ENCODE data around the gene FLNB.
"Not testable (repeated sequence)": the region's sequence is repeated elsewhere in the genome, so short reads cannot be mapped to it uniquely, and the experiment has no call there.

FLNB gene

GRCh38 chr3:58200846-58201355 lies 192.7 kb downstream of the FLNB start:
- TF ChIP-seq ZNF404 (tag by site-specific recombination; IDR thresholded peaks at IDR 0.05) (no peak), ZNF692 (tag by site-specific recombination; IDR thresholded peaks at IDR 0.05) (no peak), ZNF449 (tag by site-specific recombination; IDR thresholded peaks at IDR 0.05) (no peak), ZNF174 (tag by site-specific recombination; IDR thresholded peaks at IDR 0.05) (no peak), ZNF350 (tag by site-specific recombination; IDR thresholded peaks at IDR 0.05) (no peak), ZNF324 (tag by site-specific recombination; IDR thresholded peaks at IDR 0.05) (no peak), ZNF660 (tag by site-specific recombination; IDR thresholded peaks at IDR 0.05) (no peak), ZNF488 (tag by site-specific recombination; IDR thresholded peaks at IDR 0.05) (no peak), ZNF585B (tag by site-specific recombination; IDR thresholded peaks at IDR 0.05) (no peak)
- Histone ChIP-seq H3K4me3 (ENCODE audit: low read depth, low read length) (no peak overlapping the region), H3K36me3 (ENCODE audit: control insufficient read depth in 2 of 2, insufficient read depth in 1 of 2, low read length in 2 of 2) (no peaks in the 10 kb centered on the region), H3K27ac (ENCODE audit: extremely low read depth, low read depth, low read length) (no peak overlapping the region), H3K9me3 (ENCODE audit: control insufficient read depth, insufficient read depth, low read depth, low read length) (no peaks in the 10 kb centered on the region), H3K4me1 (ENCODE audit: control insufficient read depth, insufficient read depth, low read length) (no peaks in the 10 kb centered on the region)
- CTCF ChIA-PET = interaction anchor here (0.5 to 2.1 kb wide), 3 partner anchors 13 to 24 kb away, joined by 3 to 8 read pairs (median 3); no protein-coding TSS in a partner anchor
- POLR2A ChIA-PET = interaction anchor here (0.5 kb wide), 1 partner anchor 127 kb away, joined by 3 read pairs; no protein-coding TSS in a partner anchor

GRCh38 chr3:58201451-58201850 lies 193.2 kb downstream of the FLNB start:
- CTCF ChIA-PET = interaction anchor here (0.5 to 2.1 kb wide), 2 partner anchors 13 to 14 kb away, joined by 3 to 8 read pairs; no protein-coding TSS in a partner anchor
- POLR2A ChIA-PET = interaction anchor here (0.5 kb wide), 1 partner anchor 128 kb away, joined by 3 read pairs; no protein-coding TSS in a partner anchor
- not testable (repeated sequence) for H3K36me3 ChIP-seq (ENCODE audit: control insufficient read depth in 2 of 2, insufficient read depth in 1 of 2, low read length in 2 of 2); H3K4me1 ChIP-seq (ENCODE audit: control insufficient read depth, insufficient read depth, low read length); H3K27ac ChIP-seq (ENCODE audit: extremely low read depth, low read depth, low read length); H3K9me3 ChIP-seq (ENCODE audit: control insufficient read depth, insufficient read depth, low read depth, low read length); H3K4me3 ChIP-seq (ENCODE audit: low read depth, low read length)

GRCh38 chr3:58202917-58203360 lies 194.7 kb downstream of the FLNB start:
- POLR2A ChIA-PET = no interaction called here
- TF ChIP-seq ZNF354C (tag by site-specific recombination; IDR thresholded peaks at IDR 0.05; ENCODE audit: borderline replicate concordance, low read depth) = no peak
- TF ChIP-seq ZBTB11 (tag by site-specific recombination; conservative IDR thresholded peaks at IDR 0.05; ENCODE audit: low read depth) = no peak
- no peak for TF ChIP-seq GLIS1 (tag by site-specific recombination; IDR thresholded peaks at IDR 0.05)
- no peak for TF ChIP-seq ZNF341 (tag by site-specific recombination; IDR thresholded peaks at IDR 0.05; ENCODE audit: low read depth)
- no peak for TF ChIP-seq ZNF132 (tag by site-specific recombination; IDR thresholded peaks at IDR 0.05; ENCODE audit: borderline replicate concordance)
- TF ChIP-seq ZSCAN16 (tag by site-specific recombination; IDR thresholded peaks at IDR 0.05) = no peak
- no peak for TF ChIP-seq PRDM4 (tag by site-specific recombination; IDR thresholded peaks at IDR 0.05)
- no peak overlapping the region for H3K27ac ChIP-seq (ENCODE audit: extremely low read depth, low read depth, low read length)
- no peaks in the 10 kb centered on the region for H3K9me3 ChIP-seq (ENCODE audit: control insufficient read depth, insufficient read depth, low read depth, low read length)
- H3K36me3 ChIP-seq (ENCODE audit: control insufficient read depth in 2 of 2, insufficient read depth in 1 of 2, low read length in 2 of 2) = no peaks in the 10 kb centered on the region
- CTCF ChIA-PET = interaction anchor here (0.7 to 1.8 kb wide), 6 partner anchors 13 to 262 kb away, joined by 3 to 7 read pairs (median 4); partner anchors contain the start of genes HTD2 and RPP14
- H3K4me3 ChIP-seq (ENCODE audit: low read depth, low read length) = no peak overlapping the region
- H3K4me1 ChIP-seq (ENCODE audit: control insufficient read depth, insufficient read depth, low read length) = no peaks in the 10 kb centered on the region

Data from HEK293 (cell line).